Upper lobe of left lung (tissue), 6 donors: ENCODE data around the gene LYRM4. TPM values are rescaled to one million over a fixed set of nuclear protein-coding genes. Genes with fewer than 3 reads are reported as not detected.

ENCODE experiments used
- ATAC-seq, 2 donors: fragments of 200-7000 bp; cut with Tn5 transposase; one replicate each; pipeline ENCODE4 v1.9.1; 2022; ENCODE audit warnings: mild to moderate bottlenecking in 2 of 2, moderate library complexity in 2 of 2; ENCODE audit not compliant: low FRiP score in 2 of 2
- DNase-seq, 2 donors: peaks; one replicate each; pipeline ENCODE4 v3.0.0-alpha.2; 2019 to 2020
- H3K27ac ChIP-seq, 4 donors: fragments of 200-600 bp; sonication (generic); one replicate each; pipeline ENCODE4 v1.5.1; 2016 to 2019
- H3K27me3 ChIP-seq, 4 donors: fragments of 200-600 bp; sonication (generic); one replicate each; pipeline ENCODE4 v1.5.1; 2017 to 2019
- H3K36me3 ChIP-seq, 4 donors: fragments of 200-600 bp; sonication (generic); one replicate each; pipeline ENCODE4 v1.5.1; 2016 to 2019
- H3K4me1 ChIP-seq, 4 donors: fragments of 200-600 bp; sonication (generic); one replicate each; pipeline ENCODE4 v1.5.1; 2018 to 2019
- H3K4me3 ChIP-seq, 4 donors: fragments of 200-600 bp; sonication (generic); one replicate each; pipeline ENCODE4 v1.5.1; 2017 to 2019; ENCODE audit warnings: mild to moderate bottlenecking in 2 of 4, moderate library complexity in 1 of 4
- H3K9me3 ChIP-seq, 4 donors: fragments of 200-600 bp; sonication (generic); one replicate each; pipeline ENCODE4 v1.5.1; 2018 to 2019
- EP300 ChIP-seq, 4 donors: sonication (generic); formaldehyde crosslinking; IDR thresholded peaks; one replicate each; pipeline ENCODE4 v1.5.1; 2017; ENCODE audit warnings: antibody characterized with exemption in 4 of 4, control low read depth in 2 of 4
- POLR2A ChIP-seq, 4 donors: fragments of 450-650 bp; IDR thresholded peaks; one replicate each; pipeline ENCODE4 v1.5.1; 2016 to 2017; ENCODE audit warnings: antibody characterized with exemption in 4 of 4, mild to moderate bottlenecking in 2 of 4
- POLR2AphosphoS5 ChIP-seq, 2 donors: sonication (generic); formaldehyde crosslinking; IDR thresholded peaks; one replicate each; pipeline ENCODE4 v1.5.1; 2017; ENCODE audit warnings: antibody characterized with exemption in 2 of 2
- WGBS, 2 donors: methylation state at CpG; one replicate each; pipeline ENCODE4 v1.1.5; 2017 to 2018; 5-methylcytosine and 5-hydroxymethylcytosine counted together
- total RNA-seq, 6 donors: library from RNA; depleted of rRNA in 4 of 6; stranded (reverse); fragments of >200 nt in 4 of 6; gene quantifications; one replicate each; pipeline versions ENCODE4 v1.1.0 to v1.2.1, GENCODE V29; 2016 to 2021
- TF ChIP-seq, protein P1 (sequence below), 6 experiments: fragments of 450-650 bp in 4 of 6; fragments of 200-600 bp in 2 of 6; sonication (generic) in 2 of 6; IDR thresholded peaks; one replicate each; pipeline ENCODE4 v1.5.1; 2016 to 2019; ENCODE audit warnings: antibody characterized with exemption in 6 of 6
- donor health status: DM: no; HTN: no; CAD: no; lungs with moderate emphysema.
- donor health status: DM: no; HTN: yes; CAD: no; lungs with severe emphysema.

Gene LYRM4
- total RNA-seq, 6 donors from 2014 or later: 5.8 to 24.1 (median 15.9) TPM

DNA sequence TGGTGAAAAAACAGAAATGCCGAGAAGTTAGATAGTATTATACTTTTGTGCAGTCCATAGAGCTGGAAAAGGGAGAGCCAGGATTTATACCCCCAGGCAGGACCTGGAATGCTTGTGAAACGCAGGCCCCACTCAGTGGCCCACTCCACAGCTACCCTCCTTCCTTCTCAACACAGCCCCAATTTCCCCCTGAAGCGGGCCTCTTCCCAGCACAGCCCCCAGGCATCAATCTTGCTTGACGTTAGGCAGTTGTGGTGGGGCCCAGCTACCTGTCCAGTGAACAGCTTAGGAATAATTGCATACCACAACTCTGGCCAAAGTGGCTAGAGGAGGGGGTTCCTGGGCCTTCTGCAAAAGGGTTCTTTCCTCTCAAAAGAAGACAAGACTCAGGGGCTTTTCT is 114.4 kb downstream of the LYRM4 start:
- 71 to 88% methylated on average over 4 of the region's 4 CpGs for WGBS, 2 donors
- ATAC-seq: no peak
- TF ChIP-seq POLR2AphosphoS5 (IDR thresholded peaks at IDR 0.05): no peak
- no peak for TF ChIP-seq POLR2A (IDR thresholded peaks at IDR 0.05)
- TF ChIP-seq, protein P1, sequence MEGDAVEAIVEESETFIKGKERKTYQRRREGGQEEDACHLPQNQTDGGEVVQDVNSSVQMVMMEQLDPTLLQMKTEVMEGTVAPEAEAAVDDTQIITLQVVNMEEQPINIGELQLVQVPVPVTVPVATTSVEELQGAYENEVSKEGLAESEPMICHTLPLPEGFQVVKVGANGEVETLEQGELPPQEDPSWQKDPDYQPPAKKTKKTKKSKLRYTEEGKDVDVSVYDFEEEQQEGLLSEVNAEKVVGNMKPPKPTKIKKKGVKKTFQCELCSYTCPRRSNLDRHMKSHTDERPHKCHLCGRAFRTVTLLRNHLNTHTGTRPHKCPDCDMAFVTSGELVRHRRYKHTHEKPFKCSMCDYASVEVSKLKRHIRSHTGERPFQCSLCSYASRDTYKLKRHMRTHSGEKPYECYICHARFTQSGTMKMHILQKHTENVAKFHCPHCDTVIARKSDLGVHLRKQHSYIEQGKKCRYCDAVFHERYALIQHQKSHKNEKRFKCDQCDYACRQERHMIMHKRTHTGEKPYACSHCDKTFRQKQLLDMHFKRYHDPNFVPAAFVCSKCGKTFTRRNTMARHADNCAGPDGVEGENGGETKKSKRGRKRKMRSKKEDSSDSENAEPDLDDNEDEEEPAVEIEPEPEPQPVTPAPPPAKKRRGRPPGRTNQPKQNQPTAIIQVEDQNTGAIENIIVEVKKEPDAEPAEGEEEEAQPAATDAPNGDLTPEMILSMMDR (IDR thresholded peaks at IDR 0.05): no peak
- TF ChIP-seq EP300 (IDR thresholded peaks at IDR 0.05): no peak

DNA sequence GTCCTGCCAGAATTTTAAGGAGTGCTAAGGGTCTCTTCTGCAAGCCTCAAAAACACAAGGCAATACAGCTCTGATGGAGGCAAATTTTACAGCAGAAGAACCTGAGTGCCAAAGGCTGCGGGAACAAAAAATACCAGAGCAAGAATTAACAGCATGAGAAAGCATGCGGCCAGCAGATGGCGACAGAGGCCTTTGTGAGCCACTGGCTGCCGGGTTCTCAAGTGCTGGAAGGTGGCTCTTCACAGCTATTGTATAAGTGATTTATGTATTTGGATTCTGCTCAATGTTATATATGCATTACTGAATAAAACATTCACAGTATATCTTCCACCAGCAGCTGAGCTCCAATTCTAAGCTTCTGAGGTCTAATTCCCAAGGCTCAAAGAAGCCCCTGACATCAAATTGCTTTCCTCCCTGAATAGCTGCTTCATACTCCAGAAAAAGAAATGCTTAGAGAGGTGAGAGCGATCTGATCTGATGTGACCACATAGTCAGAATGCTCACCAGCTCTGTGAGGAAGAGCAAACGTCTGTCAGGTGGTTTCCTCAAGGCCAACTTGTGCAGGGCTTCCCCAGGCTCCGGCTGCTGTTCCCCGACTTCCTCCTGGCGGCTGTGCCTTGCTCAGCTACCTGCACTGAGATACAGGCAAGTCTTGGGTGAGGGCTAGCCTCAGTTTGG is 117.0 kb downstream of the LYRM4 start:
- DNase-seq (peak; percentile 52 to 85), ATAC-seq (peak; percentile 52 to 81)
- no peaks in the 10 kb centered on the region for H3K36me3 ChIP-seq
- 38 to 50% methylated on average over 8 to 9 of the region's 9 CpGs for WGBS, 2 donors
- H3K4me3 ChIP-seq: no peak overlapping the region
- no peaks in the 10 kb centered on the region for H3K27me3 ChIP-seq
- no peaks in the 10 kb centered on the region for H3K9me3 ChIP-seq
- no peak for TF ChIP-seq POLR2AphosphoS5 (IDR thresholded peaks at IDR 0.05)
- TF ChIP-seq, protein P1 (IDR thresholded peaks at IDR 0.05): peak; percentile 62 to 84 (median 76)
- H3K27ac ChIP-seq: no peak overlapping the region
- H3K4me1 ChIP-seq: peaks cover 0 to 6% (median 2%) of the 10 kb centered on the region in 4 donors

More for the DNA sequence above, 114.4 kb downstream of the LYRM4 start:
- Histone ChIP-seq H3K27ac (no peak overlapping the region), H3K4me3 (no peak overlapping the region), H3K36me3 (no peaks in the 10 kb centered on the region), H3K9me3 (no peaks in the 10 kb centered on the region), H3K27me3 (no peaks in the 10 kb centered on the region), H3K4me1 (peaks cover 0 to 3% (median 0%) of the 10 kb centered on the region in 4 donors)
- DNase-seq: no peak

DNA sequence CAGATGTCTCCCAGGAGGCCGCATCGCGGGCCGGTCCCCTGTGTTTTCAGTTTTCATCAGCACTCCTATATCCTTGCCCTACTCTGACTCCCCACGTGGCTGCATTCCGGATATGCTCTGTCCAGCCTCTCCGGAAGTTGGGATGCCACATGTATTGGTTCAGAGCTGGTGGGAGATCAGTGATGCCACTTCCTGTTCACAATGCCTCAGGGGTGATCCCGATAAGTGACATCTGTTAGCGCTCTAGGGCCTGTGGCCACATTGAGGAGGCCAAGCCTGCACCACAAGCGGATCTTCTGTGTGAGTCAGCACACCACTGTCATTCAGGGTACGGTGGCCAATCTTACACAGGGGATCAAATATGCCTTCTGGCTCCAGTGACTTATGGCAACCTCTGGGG is 117.8 kb downstream of the LYRM4 start:
- no peak overlapping the region for H3K4me3 ChIP-seq
- DNase-seq (peak in 1 of 2 donors; percentile 37), ATAC-seq (no peak)
- H3K36me3 ChIP-seq: no peaks in the 10 kb centered on the region
- WGBS, 2 donors: 91 to 92% methylated on average over 10 to 11 of the region's 11 CpGs
- H3K9me3 ChIP-seq: no peaks in the 10 kb centered on the region
- H3K4me1 ChIP-seq: peaks cover 0 to 6% (median 2%) of the 10 kb centered on the region in 4 donors
- no peaks in the 10 kb centered on the region for H3K27me3 ChIP-seq
- TF ChIP-seq POLR2AphosphoS5 (IDR thresholded peaks at IDR 0.05): no peak
- no peak for TF ChIP-seq EP300 (IDR thresholded peaks at IDR 0.05)
- TF ChIP-seq, protein P1 (IDR thresholded peaks at IDR 0.05): no peak
- no peak overlapping the region for H3K27ac ChIP-seq

DNA sequence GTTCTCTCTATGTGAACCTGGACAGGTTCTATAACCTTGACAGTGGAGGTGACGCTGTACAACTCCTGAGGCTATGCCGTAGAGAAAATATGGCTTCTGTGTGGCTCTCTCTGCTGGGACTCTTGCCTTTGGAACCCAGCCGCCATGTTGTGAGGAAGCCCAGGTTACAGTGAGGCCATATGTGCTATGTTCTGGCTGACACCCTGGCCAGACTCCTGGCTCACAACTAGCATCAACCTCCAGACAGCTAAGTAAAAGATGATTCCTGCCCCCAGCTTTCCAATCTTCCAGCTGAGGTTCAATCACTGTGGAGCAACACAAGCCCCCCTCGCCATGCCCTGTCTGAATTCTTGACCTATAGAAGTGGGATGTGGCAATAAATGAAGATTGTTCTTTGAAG is 118.6 kb downstream of the LYRM4 start:
- Histone ChIP-seq H3K4me3 (no peak overlapping the region), H3K27me3 (no peaks in the 10 kb centered on the region), H3K9me3 (no peaks in the 10 kb centered on the region), H3K4me1 (peaks cover 0 to 6% (median 2%) of the 10 kb centered on the region in 4 donors), H3K27ac (no peak overlapping the region), H3K36me3 (no peaks in the 10 kb centered on the region)
- no peak for DNase-seq
- ATAC-seq: no peak
- WGBS, 2 donors: 98 to 100% methylated on average over 4 of the region's 4 CpGs
- TF ChIP-seq POLR2AphosphoS5 (IDR thresholded peaks at IDR 0.05) (no peak), POLR2A (IDR thresholded peaks at IDR 0.05) (no peak), EP300 (IDR thresholded peaks at IDR 0.05) (no peak)
- TF ChIP-seq, protein P1 (IDR thresholded peaks at IDR 0.05): no peak

DNA sequence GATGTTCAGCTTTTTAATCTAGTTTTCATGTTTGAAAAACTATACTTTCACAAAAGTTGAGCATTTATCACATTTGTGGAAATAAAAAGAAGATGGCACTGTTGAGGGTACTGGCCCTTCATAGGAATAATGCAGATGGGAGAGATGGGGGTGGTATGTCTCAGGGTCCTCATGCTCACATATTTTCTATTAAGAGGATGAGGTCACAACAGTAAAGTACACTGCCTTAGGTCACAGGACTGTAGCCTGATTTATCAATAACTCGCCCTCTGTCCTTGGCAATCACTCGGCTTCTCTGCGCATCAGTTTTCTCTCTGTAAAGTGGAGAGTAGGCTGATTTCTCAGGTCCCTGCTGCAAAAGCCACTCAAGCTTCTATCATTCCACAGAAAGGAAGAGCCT is 119.7 kb downstream of the LYRM4 start:
- Histone ChIP-seq H3K4me3 (no peak overlapping the region), H3K4me1 (peaks cover 0 to 6% (median 2%) of the 10 kb centered on the region in 4 donors), H3K27ac (no peak overlapping the region), H3K27me3 (no peaks in the 10 kb centered on the region), H3K36me3 (no peaks in the 10 kb centered on the region), H3K9me3 (no peaks in the 10 kb centered on the region)
- ATAC-seq (no peak), DNase-seq (no peak)
- WGBS, 2 donors: 90 to 95% methylated on average over 3 of the region's 3 CpGs
- TF ChIP-seq POLR2AphosphoS5 (IDR thresholded peaks at IDR 0.05): no peak
- no peak for TF ChIP-seq EP300 (IDR thresholded peaks at IDR 0.05)
- TF ChIP-seq, protein P1 (IDR thresholded peaks at IDR 0.05): no peak
- no peak for TF ChIP-seq POLR2A (IDR thresholded peaks at IDR 0.05)
